A673 (cell line): ENCODE results near the gene TBC1D16. TPM values are rescaled to one million over a fixed set of nuclear protein-coding genes. Genes with fewer than 3 reads are reported as not detected.

Source experiments
- BruUV-seq: library from RNA; stranded (reverse); fragments of 400-500 nt; replicated peaks from 2 replicates; lab custom pipeline; 2021; lab: Mats Ljungman, UMichigan
- CTCF ChIA-PET: fragments of 300-600 bp; sonication (Branson Sonifier 250); formaldehyde crosslinking; loops from one replicate; lab custom pipeline; 2022; ENCODE audit warnings: antibody characterized with exemption; lab: Charles Lee
- POLR2A ChIA-PET: fragments of 300-600 bp; sonication (Branson Sonifier 250); formaldehyde crosslinking; loops from one replicate; lab custom pipeline; 2022; ENCODE audit warnings: antibody characterized with exemption; ENCODE audit not compliant: low non-redundant PET; lab: Charles Lee
- DNase-seq: peaks from one replicate; pipeline ENCODE4 v3.0.0-alpha.2; 2015; ENCODE audit warnings: low spot score
- H3K27ac ChIP-seq: fragments of 200-600 bp; sonication (generic); 2 replicates; pipeline ENCODE4 v1.5.1; 2016; ENCODE audit warnings: mixed run types, low read depth, mild to moderate bottlenecking, mixed read lengths, antibody characterized with exemption, low read length; ENCODE audit not compliant: poor library complexity, severe bottlenecking
- H3K27me3 ChIP-seq: fragments of 200-600 bp; sonication (generic); replicated peaks from 2 replicates; pipeline ENCODE4 v1.6.1; 2017; ENCODE audit warnings: mixed run types, low read depth, mild to moderate bottlenecking, mixed read lengths, antibody characterized with exemption, low read length; ENCODE audit not compliant: insufficient read depth, poor library complexity
- H3K36me3 ChIP-seq: fragments of 200-600 bp; sonication (generic); 2 replicates; pipeline ENCODE4 v1.6.1; 2016; ENCODE audit warnings: mixed run types, mild to moderate bottlenecking, mixed read lengths, antibody characterized with exemption, low read length; ENCODE audit not compliant: insufficient read depth, poor library complexity, severe bottlenecking
- H3K4me1 ChIP-seq: fragments of 200-600 bp; sonication (generic); 2 replicates; pipeline ENCODE4 v1.6.1; 2017; ENCODE audit warnings: mixed run types, mild to moderate bottlenecking, mixed read lengths, antibody characterized with exemption, low read length; ENCODE audit not compliant: insufficient read depth, poor library complexity, severe bottlenecking
- H3K4me3 ChIP-seq: fragments of 200-600 bp; sonication (generic); 2 replicates; pipeline ENCODE4 v1.5.1; 2016; ENCODE audit warnings: low read depth, mixed run types, mild to moderate bottlenecking, mixed read lengths, low read length; ENCODE audit not compliant: poor library complexity, severe bottlenecking
- H3K9me3 ChIP-seq: fragments of 200-600 bp; sonication (generic); 2 replicates; pipeline ENCODE4 v1.6.1; 2016; ENCODE audit warnings: mixed run types, low read depth, mild to moderate bottlenecking, mixed read lengths, antibody characterized with exemption, low read length; ENCODE audit not compliant: poor library complexity, severe bottlenecking
- EZH2 ChIP-seq: fragments of 200-600 bp; sonication (generic); IDR thresholded peaks from 2 replicates; pipeline ENCODE4 v1.6.1; 2017; ENCODE audit warnings: borderline replicate concordance, low read depth, mild to moderate bottlenecking, mixed read lengths, antibody characterized with exemption, low read length; ENCODE audit not compliant: poor library complexity, severe bottlenecking
- intact Hi-C: fragments of 100-400 bp; cut with micrococcal nuclease; formaldehyde crosslinking; loops from one replicate; pipeline ENCODE4 v1.10.0; 2022; ENCODE audit not compliant: unreplicated experiment
- total RNA-seq: library from RNA; stranded (reverse); gene quantifications from 2 replicates; pipeline ENCODE4 v1.2.3, GENCODE V29; 2021
- TF ChIP-seq, protein P1 (sequence below): fragments of 300-800, 200-600 bp; sonication (generic); conservative IDR thresholded peaks from 2 replicates; pipeline ENCODE4 v1.5.1; 2017; ENCODE audit warnings: low read depth, mild to moderate bottlenecking, antibody characterized with exemption, low read length, moderate library complexity, mixed read lengths

TBC1D16 gene
- total RNA-seq, 1 experiment from 2014 or later: 49.1 TPM

DNA sequence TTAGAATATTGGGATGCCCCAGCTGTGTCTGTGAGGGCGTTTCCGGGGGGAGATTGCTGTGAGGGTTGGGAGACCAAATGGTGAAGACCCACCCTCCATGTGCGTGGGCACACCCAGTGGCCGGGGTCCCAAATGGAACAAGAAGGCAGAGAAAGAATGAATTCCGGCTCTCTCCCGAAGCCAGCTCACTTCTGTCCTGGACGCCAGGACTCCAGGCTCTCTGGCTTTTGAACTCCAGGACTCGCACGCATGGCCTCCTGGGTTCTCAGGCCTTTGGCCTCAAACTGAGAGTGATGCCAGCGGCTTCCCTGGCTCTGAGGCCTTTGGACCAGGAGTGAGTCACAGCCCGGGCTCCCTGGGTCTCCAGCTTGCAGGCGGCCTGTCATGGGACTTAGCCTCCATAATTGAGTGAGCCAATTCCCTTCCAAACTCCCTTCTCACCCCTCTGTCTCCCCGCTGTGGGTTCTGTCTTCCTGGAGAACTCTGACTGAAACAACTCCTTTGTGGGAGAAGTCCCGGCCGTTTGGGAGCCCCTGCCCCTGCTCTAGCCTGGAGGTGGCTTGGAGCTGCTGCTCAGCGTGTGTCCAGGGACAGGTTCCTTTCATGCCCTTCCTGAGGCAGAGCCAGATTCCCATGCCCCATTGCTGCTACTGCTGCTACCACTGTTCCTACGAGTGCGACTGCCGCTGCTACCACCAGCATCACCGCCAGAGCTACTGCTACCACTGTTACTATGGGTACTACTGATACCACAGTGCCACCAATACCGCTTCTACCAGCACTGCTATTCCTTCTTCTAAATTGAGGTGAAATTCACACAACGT is 146.6 kb downstream of the TBC1D16 start:
- Histone ChIP-seq H3K27me3 (no peaks in the 10 kb centered on the region), H3K27ac (no peak overlapping the region), H3K9me3 (no peaks in the 10 kb centered on the region), H3K36me3 (no peaks in the 10 kb centered on the region), H3K4me3 (no peak overlapping the region), H3K4me1 (peaks cover 8% of the 10 kb centered on the region)
- intact Hi-C loops: no loop called here
- no TSS peak for BruUV-seq
- DNase-seq: no peak
- ChIA-PET CTCF (interaction anchor here (0.6 to 0.9 kb wide), 4 partner anchors 45 to 579 kb away, joined by 3 to 7 read pairs (median 4); partner anchors contain the start of gene CBX8), POLR2A (no interaction called here)
- TF ChIP-seq EZH2: no peak
- TF ChIP-seq, protein P1, sequence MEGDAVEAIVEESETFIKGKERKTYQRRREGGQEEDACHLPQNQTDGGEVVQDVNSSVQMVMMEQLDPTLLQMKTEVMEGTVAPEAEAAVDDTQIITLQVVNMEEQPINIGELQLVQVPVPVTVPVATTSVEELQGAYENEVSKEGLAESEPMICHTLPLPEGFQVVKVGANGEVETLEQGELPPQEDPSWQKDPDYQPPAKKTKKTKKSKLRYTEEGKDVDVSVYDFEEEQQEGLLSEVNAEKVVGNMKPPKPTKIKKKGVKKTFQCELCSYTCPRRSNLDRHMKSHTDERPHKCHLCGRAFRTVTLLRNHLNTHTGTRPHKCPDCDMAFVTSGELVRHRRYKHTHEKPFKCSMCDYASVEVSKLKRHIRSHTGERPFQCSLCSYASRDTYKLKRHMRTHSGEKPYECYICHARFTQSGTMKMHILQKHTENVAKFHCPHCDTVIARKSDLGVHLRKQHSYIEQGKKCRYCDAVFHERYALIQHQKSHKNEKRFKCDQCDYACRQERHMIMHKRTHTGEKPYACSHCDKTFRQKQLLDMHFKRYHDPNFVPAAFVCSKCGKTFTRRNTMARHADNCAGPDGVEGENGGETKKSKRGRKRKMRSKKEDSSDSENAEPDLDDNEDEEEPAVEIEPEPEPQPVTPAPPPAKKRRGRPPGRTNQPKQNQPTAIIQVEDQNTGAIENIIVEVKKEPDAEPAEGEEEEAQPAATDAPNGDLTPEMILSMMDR: no peak

DNA sequence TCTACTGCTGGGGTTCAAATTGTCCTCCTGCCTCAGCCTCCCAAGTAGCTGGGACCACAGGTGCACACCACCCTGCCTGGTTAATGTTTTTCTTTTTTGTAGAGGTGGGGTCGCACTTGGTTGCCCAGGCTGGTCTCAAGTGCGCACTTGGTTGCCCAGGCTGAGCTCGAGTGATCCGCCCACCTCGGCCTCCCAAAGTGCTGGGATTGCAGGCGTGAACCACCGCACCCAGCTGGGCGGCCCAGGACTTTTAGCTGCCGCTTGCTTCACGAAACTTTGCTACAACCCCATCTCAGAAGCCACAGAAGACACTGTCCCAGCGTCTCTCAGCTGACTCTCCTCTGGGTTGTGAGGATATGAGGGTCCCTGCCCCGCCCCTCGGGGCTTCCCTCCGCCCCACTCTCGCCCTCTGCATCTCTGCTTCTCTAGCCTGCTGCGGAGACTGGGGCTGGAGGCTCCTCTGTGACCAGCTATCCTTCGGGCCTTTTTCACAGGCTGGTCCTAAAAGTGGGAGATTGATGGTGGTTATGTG is 147.6 kb downstream of the TBC1D16 start:
- Histone ChIP-seq H3K36me3 (no peaks in the 10 kb centered on the region), H3K4me3 (no peak overlapping the region), H3K27me3 (no peaks in the 10 kb centered on the region), H3K27ac (no peak overlapping the region), H3K9me3 (no peaks in the 10 kb centered on the region), H3K4me1 (peaks cover 8% of the 10 kb centered on the region)
- TF ChIP-seq, protein P1: no peak
- no peak for TF ChIP-seq EZH2
- DNase-seq: no peak
- ChIA-PET POLR2A (no interaction called here), CTCF (interaction anchor here (0.6 to 0.9 kb wide), 2 partner anchors 44 to 142 kb away, joined by 3 to 6 read pairs; no protein-coding TSS in a partner anchor)
- no TSS peak for BruUV-seq
- intact Hi-C loops: no loop called here

DNA sequence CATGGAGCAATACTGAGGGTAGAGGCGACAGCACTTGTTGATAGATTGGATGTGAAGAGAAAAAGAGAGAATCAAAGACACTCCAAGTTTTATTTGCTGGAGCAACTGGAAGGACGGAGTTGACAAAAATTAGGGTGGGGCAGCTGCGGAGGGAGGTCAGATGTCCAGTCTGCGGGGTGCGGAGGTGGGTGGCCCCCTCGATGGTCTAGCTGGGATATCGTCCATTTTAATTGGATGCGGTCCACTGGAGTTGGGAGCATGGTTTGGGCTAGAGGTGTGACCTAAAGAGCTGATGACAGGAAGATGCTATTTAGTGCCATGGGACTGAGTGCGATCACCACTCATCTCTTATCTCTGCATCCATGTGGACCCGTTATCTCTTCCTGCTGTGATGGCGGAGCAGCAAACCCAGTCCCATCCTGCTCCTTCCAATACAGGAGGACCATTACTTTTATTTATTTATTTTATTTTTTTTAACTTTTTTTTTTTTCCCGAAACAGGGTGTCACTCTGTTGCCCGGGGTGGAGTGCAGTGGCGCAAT is 148.2 kb downstream of the TBC1D16 start:
- Histone ChIP-seq H3K9me3 (no peaks in the 10 kb centered on the region), H3K4me3 (no peak overlapping the region), H3K27ac (no peak overlapping the region), H3K4me1 (peaks cover 8% of the 10 kb centered on the region), H3K36me3 (no peaks in the 10 kb centered on the region), H3K27me3 (no peaks in the 10 kb centered on the region)
- TF ChIP-seq EZH2: no peak
- TF ChIP-seq, protein P1: no peak
- intact Hi-C loops: no loop called here
- DNase-seq: no peak
- POLR2A ChIA-PET: no interaction called here
- CTCF ChIA-PET: no interaction called here
- BruUV-seq: no TSS peak
